GM12801 (cell line): ENCODE measurements around the gene TBATA.

Source experiments
- TF ChIP-seq, protein P1 (sequence below): IDR thresholded peaks from one replicate; pipeline ENCODE4 v1.5.1; 2011; ENCODE audit warnings: control low read depth; ENCODE audit not compliant: insufficient read length; ENCODE audit errors: extremely low read depth

Gene TBATA

GRCh38 chr10:70782086-70782745, 3.0 kb downstream of the TBATA start:
- TF ChIP-seq, protein P1, sequence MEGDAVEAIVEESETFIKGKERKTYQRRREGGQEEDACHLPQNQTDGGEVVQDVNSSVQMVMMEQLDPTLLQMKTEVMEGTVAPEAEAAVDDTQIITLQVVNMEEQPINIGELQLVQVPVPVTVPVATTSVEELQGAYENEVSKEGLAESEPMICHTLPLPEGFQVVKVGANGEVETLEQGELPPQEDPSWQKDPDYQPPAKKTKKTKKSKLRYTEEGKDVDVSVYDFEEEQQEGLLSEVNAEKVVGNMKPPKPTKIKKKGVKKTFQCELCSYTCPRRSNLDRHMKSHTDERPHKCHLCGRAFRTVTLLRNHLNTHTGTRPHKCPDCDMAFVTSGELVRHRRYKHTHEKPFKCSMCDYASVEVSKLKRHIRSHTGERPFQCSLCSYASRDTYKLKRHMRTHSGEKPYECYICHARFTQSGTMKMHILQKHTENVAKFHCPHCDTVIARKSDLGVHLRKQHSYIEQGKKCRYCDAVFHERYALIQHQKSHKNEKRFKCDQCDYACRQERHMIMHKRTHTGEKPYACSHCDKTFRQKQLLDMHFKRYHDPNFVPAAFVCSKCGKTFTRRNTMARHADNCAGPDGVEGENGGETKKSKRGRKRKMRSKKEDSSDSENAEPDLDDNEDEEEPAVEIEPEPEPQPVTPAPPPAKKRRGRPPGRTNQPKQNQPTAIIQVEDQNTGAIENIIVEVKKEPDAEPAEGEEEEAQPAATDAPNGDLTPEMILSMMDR, result no peak

DNA sequence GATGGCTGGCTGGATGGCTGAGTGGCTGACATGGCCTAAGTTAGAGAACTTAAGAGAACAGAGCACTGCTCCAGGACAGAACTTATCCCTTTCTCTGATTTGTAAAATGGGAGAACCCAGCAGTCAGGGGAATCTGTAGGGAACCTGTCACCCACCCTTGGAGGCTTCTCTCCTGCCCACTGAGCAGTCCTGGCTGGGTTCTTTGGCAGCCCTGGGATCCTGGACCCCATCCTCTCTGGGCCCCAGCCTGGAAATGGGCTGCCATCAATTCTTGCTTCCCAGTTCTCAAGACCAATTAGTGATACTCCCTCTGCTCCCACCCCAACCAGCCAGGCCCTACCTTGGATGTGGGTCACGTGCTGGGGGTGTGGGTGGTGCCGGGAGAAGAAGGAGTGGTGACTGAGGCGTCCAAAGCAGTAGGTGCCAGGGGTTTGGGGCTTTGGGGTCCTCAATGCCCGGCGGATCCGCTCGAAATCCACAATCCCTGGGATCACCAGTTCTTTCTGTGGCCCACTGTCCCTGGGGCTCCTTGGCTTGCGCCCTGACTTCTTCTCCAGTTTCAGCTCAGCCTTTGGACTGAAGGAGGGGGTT, 3.6 kb downstream of the TBATA start:
- TF ChIP-seq, protein P1, result no peak

GRCh38 chr10:70780772-70781171, 4.4 kb downstream of the TBATA start:
- TF ChIP-seq, protein P1, result no peak

GRCh38 chr10:70780370-70780760, 4.8 kb downstream of the TBATA start:
- TF ChIP-seq, protein P1, result no peak

GRCh38 chr10:70779511-70780369, 5.4 kb downstream of the TBATA start:
- TF ChIP-seq, protein P1, result no peak

GRCh38 chr10:70779088-70779487, 6.1 kb downstream of the TBATA start:
- TF ChIP-seq, protein P1, result no peak

- TF ChIP-seq, protein P1, result no peak
Observed at GRCh38 chr10:70778267-70778924, 6.8 kb downstream of the TBATA start.
